ENCODE results near the gene ATP1B3. TPM values are rescaled to one million over a fixed set of nuclear protein-coding genes. Genes with fewer than 3 reads are reported as not detected.

The ATP1B3 gene
- total and polyA plus RNA-seq, 9 of the 15 experiments (the other 6 are each of a cell fraction or from before 2014, with no cell fraction given) = 48.3 to 202 (median 123) TPM

DNA sequence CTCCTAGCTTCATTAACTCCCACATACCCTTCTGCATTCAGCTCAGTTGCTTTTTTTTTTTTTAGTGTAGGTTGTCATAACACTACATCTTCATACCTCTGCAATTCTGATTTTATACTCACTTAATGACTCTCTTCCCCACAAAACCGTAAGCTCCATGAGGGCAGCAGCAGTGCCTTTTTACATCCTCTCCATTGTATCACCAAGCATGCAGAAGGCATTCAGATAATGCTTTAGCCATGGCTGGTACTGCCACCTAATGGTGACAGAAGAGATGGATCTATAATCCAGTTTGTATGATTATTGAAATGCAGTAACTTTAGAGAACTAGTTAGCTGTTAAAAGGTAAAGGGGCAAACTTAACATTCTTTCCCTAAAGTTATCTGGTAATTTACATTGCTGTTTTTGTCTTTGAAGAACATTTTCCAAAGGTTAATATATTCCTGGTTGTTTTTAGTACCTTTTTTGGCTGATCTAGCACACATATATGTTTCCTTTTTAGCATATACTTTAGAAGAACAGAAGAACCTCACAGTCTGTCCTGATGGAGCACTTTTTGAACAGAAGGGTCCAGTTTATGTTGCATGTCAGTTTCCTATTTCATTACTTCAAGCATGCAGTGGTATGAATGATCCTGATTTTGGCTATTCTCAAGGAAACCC, 36.8 kb downstream of the ATP1B3 start (continued):
- TF ChIP-seq CTCF (IDR thresholded peaks at IDR 0.05 in 2 of 3, conservative IDR thresholded peaks at IDR 0.05 in 1 of 3; ENCODE audit: insufficient read depth in 2 of 3, low read depth in 1 of 3, low read length in 3 of 3) = peak; percentile 49 to 67 (median 62)
- TF ChIP-seq CTBP1 (IDR thresholded peaks at IDR 0.05; ENCODE audit: borderline replicate concordance) = no peak
- TF ChIP-seq NR4A1 (CRISPR knock-in tag; IDR thresholded peaks at IDR 0.05) = no peak
- no peak for TF ChIP-seq NR4A1 (tag; IDR thresholded peaks at IDR 0.05)
- TF ChIP-seq SIN3A (IDR thresholded peaks at IDR 0.05; ENCODE audit: borderline replicate concordance in 2 of 2, control insufficient read depth in 1 of 2, low read depth in 2 of 2, low read length in 2 of 2) = no peak
- TF ChIP-seq TSC22D4 (tag; IDR thresholded peaks at IDR 0.05) = no peak
- no peak for TF ChIP-seq MEF2A (IDR thresholded peaks at IDR 0.05; ENCODE audit: control insufficient read depth, low read depth, low read length)
- no peak for TF ChIP-seq ARNT (IDR thresholded peaks at IDR 0.05)
- no peak for TF ChIP-seq SETDB1 (IDR thresholded peaks at IDR 0.05; ENCODE audit: low read length)
- no peak for TF ChIP-seq GATAD2B (IDR thresholded peaks at IDR 0.05; ENCODE audit: borderline replicate concordance)
- no peak for TF ChIP-seq SREBF2 (CRISPR knock-in tag; IDR thresholded peaks at IDR 0.05)
- TF ChIP-seq ZFPM2 (CRISPR knock-in tag; IDR thresholded peaks at IDR 0.05) = no peak
- TF ChIP-seq CBFA2T3 (IDR thresholded peaks at IDR 0.05) = no peak
- TF ChIP-seq ZNF175 (CRISPR knock-in tag; IDR thresholded peaks at IDR 0.05; ENCODE audit: low read depth) = no peak
- TF ChIP-seq CBX8 (IDR thresholded peaks at IDR 0.05; ENCODE audit: borderline replicate concordance, extremely low read depth, low read depth, low read length, poor library complexity, severe bottlenecking) = no peak
- TF ChIP-seq SNAPC5 (CRISPR knock-in tag; IDR thresholded peaks at IDR 0.05) = no peak
- TF ChIP-seq, protein P1, sequence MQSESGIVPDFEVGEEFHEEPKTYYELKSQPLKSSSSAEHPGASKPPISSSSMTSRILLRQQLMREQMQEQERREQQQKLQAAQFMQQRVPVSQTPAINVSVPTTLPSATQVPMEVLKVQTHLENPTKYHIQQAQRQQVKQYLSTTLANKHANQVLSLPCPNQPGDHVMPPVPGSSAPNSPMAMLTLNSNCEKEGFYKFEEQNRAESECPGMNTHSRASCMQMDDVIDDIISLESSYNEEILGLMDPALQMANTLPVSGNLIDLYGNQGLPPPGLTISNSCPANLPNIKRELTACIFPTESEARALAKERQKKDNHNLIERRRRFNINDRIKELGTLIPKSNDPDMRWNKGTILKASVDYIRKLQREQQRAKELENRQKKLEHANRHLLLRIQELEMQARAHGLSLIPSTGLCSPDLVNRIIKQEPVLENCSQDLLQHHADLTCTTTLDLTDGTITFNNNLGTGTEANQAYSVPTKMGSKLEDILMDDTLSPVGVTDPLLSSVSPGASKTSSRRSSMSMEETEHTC (IDR thresholded peaks at IDR 0.05) = no peak
- no peak for TF ChIP-seq ARHGAP35 (IDR thresholded peaks at IDR 0.05; ENCODE audit: partially characterized antibody)
- TF ChIP-seq LEF1 (IDR thresholded peaks at IDR 0.05) = no peak
- no peak for TF ChIP-seq CHD4 (IDR thresholded peaks at IDR 0.05; ENCODE audit: insufficient read depth, insufficient replicate concordance, low read depth, low read length, poor library complexity, severe bottlenecking)
- TF ChIP-seq, protein P2, sequence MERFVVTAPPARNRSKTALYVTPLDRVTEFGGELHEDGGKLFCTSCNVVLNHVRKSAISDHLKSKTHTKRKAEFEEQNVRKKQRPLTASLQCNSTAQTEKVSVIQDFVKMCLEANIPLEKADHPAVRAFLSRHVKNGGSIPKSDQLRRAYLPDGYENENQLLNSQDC (CRISPR knock-in tag; IDR thresholded peaks at IDR 0.05) = no peak
